Brain microvascular endothelial cell (primary cell): ENCODE results near the gene RELA.

Experiments
- DNase-seq: peaks from one replicate; pipeline ENCODE4 v3.0.0-alpha.2; 2020
- H3K27ac ChIP-seq: fragments of 250-450 bp; sonication (Bioruptor Pico); 2 replicates; pipeline ENCODE4 v1.5.1; 2020; ENCODE audit warnings: mild to moderate bottlenecking, moderate library complexity
- H3K27me3 ChIP-seq: fragments of 250-450 bp; sonication (Bioruptor Pico); replicated peaks from 2 replicates; pipeline ENCODE4 v1.5.1; 2020; ENCODE audit warnings: mild to moderate bottlenecking
- H3K36me3 ChIP-seq: fragments of 250-450 bp; sonication (Bioruptor Pico); replicated peaks from 2 replicates; pipeline ENCODE4 v1.5.1; 2020; ENCODE audit warnings: mild to moderate bottlenecking
- H3K4me3 ChIP-seq: 2 replicates; pipeline ENCODE4 v1.5.1; 2011; ENCODE audit warnings: low read depth, mild to moderate bottlenecking, control low read depth, low read length, moderate library complexity
- in situ Hi-C: cut with HindIII; loops from 2 replicates; pipeline ENCODE4 v1.10.0; 2017; ENCODE audit warnings: low sequenced_read_pairs, low pct_ligation_motif_present
- TF ChIP-seq, protein P1 (sequence below): IDR thresholded peaks from 2 replicates; pipeline ENCODE4 v1.5.1; 2011; ENCODE audit warnings: low read depth, mild to moderate bottlenecking, moderate library complexity, low read length, control low read depth, inconsistent platforms; ENCODE audit errors: missing control alignments

Gene RELA

DNA sequence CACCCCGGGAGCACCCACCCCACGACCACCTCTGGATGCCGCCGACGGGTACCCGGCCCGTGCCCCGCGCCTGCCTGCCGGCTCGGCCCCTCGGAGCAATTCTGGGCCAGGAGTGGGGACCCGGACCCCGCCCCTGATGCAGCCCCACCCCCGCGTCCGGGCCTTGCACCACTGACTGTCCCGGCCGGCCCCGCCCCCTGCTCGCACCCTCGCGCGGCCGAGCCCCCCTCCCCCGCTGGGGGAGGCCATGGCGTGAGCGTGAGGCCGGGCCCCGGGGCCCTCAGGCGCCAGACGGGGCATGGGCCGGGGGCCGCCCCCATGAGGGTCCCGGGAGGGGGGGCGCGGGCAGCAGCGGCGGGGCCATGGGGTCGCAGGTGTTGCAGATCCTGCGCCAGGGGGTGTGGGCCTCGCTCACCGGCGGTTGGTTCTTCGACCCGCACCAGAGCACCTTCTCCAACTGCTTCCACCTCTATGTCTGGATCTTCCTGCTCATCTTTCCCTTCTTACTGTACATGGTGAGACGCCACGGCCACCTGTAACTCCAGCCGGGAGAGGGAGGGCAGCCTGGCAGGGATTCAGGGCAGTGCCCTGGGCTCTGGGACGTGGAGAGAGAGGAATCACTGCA lies 46.7 kb downstream of the RELA start:
- in situ Hi-C loops: no loop called here
- TF ChIP-seq, protein P1, sequence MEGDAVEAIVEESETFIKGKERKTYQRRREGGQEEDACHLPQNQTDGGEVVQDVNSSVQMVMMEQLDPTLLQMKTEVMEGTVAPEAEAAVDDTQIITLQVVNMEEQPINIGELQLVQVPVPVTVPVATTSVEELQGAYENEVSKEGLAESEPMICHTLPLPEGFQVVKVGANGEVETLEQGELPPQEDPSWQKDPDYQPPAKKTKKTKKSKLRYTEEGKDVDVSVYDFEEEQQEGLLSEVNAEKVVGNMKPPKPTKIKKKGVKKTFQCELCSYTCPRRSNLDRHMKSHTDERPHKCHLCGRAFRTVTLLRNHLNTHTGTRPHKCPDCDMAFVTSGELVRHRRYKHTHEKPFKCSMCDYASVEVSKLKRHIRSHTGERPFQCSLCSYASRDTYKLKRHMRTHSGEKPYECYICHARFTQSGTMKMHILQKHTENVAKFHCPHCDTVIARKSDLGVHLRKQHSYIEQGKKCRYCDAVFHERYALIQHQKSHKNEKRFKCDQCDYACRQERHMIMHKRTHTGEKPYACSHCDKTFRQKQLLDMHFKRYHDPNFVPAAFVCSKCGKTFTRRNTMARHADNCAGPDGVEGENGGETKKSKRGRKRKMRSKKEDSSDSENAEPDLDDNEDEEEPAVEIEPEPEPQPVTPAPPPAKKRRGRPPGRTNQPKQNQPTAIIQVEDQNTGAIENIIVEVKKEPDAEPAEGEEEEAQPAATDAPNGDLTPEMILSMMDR: no peak

DNA sequence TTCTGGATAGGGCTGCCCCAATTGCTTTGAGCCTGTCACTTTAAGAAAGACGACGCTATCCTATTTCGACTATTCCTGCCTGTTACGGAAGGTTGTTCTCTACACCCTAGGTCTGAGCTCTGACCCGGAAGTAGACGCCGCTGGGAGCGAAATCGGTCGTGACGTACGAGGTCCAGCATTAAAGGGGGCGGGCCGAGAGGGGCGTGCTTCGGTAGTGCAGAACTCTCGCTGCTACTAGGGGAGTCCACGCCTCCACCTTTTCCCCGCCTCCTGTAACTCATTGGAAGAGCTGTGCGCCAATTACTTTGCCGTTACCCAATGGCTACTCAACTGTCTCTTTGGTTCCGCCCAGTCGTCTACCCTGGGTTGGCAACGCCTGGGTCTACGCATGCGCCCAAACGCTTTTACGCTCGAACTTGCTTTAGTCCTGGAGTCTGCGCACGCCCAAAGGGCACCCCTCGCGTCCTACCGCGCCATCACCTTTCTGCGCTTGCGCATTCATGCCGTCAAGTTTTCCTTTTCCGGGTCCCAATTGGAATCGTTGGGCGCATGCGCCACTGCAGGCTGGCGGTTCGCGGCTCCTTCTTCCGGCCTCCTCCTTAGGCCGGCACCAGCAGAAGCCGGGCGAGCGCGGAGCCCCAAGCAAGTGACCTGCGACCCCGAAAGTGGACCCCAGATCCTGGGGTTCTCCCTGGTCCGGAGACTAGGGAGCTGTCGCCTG lies 47.3 kb downstream of the RELA start, which contains the start of gene PCNX3:
TSS of gene PCNX3 (plus strand) at position 548 of the 721 bp plus-strand sequence. CDS start 536 bp downstream, outside the sequence.
- H3K4me3 ChIP-seq: peak within 1 kb of the TSS; percentile 90
- H3K36me3 ChIP-seq: peaks cover 26% of the 10 kb centered on the region
- in situ Hi-C loops: no loop called here
- peak within 1 kb of the TSS; percentile 82 for H3K27ac ChIP-seq
- TF ChIP-seq, protein P1: no peak
- H3K27me3 ChIP-seq: no peaks in the 10 kb centered on the region
- peak; percentile 100 for DNase-seq

More for the DNA sequence above, 46.7 kb downstream of the RELA start:
- no peak for DNase-seq
- Histone ChIP-seq H3K27ac (peak overlapping the region; percentile 63), H3K4me3 (peak overlapping the region; percentile 90), H3K27me3 (no peaks in the 10 kb centered on the region), H3K36me3 (peaks cover 33% of the 10 kb centered on the region)

DNA sequence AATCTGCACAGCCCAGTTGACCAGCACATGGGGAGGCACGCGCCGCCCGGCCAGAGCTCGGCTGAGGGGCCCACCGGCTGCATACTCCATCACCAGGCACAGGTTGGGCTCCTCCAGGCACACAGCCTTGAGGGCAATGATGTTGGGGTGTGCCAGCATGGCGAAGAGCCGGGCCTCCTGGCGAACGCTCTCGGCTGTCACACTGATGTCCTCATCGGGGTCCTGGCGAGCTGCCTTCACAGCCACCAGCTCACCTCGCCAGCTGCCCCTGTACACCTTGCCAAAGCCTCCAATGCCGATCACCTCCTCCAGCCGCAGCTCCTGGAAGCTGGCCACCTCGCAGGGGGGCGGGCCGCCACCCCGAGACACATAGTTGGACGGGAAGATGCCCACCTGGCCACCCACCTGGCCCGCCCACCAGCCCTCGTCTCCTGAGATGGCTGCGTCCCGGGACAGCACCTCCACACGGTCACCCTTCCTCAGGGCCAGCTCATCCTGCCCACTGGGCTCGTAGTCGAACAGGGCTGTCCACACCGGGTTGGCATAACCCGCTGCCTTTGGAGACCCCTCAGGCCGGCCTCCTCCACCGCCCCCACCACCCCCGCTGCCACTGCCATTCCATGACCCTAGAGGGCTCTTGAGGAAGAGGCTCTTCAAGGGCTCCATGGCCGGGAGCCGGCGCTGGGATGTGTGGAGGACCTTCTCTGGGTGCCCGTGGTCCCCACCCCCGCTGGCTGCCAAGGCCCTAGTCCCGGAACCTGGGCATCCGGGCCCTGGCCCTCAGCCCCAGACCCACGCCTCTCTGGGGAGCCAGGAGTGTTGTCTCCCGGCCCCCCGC lies 49.4 kb downstream of the RELA start:
- in situ Hi-C loops: no loop called here
- TF ChIP-seq, protein P1: no peak

DNA sequence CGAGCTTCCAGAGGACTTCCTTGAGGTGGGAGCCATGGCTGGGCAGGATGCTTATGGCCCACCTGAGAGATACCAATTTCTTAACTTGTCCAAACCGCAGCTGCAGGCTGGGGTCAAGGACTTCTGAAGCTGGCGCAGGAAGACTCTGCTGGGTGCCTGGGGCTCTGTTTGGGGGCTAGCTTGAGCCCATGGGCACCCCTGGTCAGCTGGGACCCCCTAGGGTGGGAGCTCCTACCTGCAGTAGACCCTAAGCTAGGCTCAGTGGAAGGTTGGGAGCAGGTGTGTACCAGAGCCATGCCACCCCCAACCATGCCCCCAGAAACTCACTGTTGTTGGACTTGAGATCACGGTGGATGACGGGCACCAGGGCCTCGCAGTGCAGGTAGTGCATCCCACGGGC lies 50.0 kb downstream of the RELA start:
- peak overlapping the region; percentile 83 for H3K4me3 ChIP-seq
- TF ChIP-seq, protein P1: no peak
- in situ Hi-C loops: no loop called here
- no peak overlapping the region for H3K27ac ChIP-seq
- peaks cover 6% of the 10 kb centered on the region for H3K36me3 ChIP-seq
- DNase-seq: no peak
- H3K27me3 ChIP-seq: no peaks in the 10 kb centered on the region

More for the DNA sequence above, 49.4 kb downstream of the RELA start:
- DNase-seq: no peak
- Histone ChIP-seq H3K36me3 (peaks cover 6% of the 10 kb centered on the region), H3K4me3 (peak overlapping the region; percentile 83), H3K27me3 (no peaks in the 10 kb centered on the region), H3K27ac (peak overlapping the region; percentile 82)

DNA sequence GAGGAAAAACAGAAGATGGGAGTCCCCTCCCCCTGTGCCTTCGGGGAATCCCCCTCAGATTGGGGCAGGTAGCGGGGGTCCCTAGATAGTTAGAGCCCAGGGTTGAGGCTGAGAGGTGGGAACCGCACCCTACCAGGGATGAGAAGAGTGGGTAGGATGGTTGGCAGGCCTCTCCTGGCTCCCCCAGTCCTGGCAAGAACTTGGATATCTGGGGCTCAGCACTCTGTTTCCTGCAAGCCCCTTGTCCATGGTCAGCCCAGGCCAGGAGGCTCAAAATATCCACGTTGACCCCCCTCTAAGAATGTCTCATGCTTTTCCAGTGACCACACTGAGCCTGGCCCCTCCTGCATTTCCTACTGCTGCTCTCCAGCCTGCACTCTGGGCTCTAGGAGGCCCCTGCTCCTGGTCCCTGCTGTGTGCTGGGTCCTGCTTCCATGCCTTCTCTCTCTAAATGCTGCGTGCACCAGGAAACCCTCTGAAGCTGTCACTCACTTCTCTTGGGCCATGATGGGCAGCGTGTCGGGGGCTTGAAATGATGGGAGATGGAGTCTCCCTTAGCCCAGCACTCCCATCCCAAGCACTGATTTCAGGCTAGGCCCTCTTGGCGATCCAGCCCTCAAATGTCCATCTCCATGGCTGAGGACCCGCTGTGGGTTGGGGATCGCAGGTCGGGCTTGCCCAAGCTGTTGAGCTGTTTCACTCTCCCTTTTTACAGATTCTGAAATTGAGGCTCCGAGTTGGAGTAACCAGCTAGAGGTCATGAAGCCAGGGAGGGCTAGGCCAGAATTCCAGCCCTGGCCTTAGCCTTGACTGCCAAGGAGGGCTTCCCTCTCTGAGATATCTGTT lies 50.7 kb downstream of the RELA start:
- in situ Hi-C loops: no loop called here
- Histone ChIP-seq H3K36me3 (peaks cover 8% of the 10 kb centered on the region), H3K27ac (peak overlapping the region; percentile 12), H3K4me3 (peak overlapping the region; percentile 83), H3K27me3 (no peaks in the 10 kb centered on the region)
- TF ChIP-seq, protein P1: no peak
- peak; percentile 37 for DNase-seq
